ENCODE results near the gene POT1. TPM values are rescaled to one million over a fixed set of nuclear protein-coding genes. Genes with fewer than 3 reads are reported as not detected.

POT1 gene
- total and polyA plus RNA-seq, 10 donors, result 9.4 to 37.0 (median 25.4) TPM

DNA sequence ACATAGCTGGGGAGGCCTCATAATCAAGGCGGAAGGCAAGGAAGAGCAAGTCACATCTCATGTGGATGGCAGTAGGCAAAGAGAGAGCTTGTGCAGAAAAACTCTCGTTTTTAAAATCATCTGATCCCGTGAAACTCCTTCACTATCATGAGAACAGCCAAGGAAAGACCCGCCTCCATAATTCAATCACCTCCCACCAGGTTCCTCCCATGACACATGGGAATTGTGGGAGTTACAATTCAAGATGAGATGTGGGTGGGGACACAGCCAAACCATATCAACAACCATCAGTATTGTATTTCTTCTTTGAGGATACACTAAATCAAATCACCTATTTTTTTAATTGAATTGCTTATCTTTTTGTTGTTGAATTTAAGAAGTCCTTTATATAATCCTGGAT is 16.7 kb downstream of the POT1 start:
- TF ChIP-seq CTCF (IDR thresholded peaks at IDR 0.05 in 8 of 11, conservative IDR thresholded peaks at IDR 0.05 in 3 of 11), result no peak
- no peak for TF ChIP-seq POLR2AphosphoS5 (IDR thresholded peaks at IDR 0.05)
- TF ChIP-seq POLR2A (IDR thresholded peaks at IDR 0.05), result no peak
- H3K36me3 ChIP-seq, result peaks cover 0 to 34% (median 8%) of the 10 kb centered on the region in 6 donors
- H3K27me3 ChIP-seq (replicated peaks in 1 of 7), result no peaks in the 10 kb centered on the region
- H3K4me3 ChIP-seq, result no peak overlapping the region
- no peak overlapping the region for H3K27ac ChIP-seq
- H3K9me3 ChIP-seq, result no peaks in the 10 kb centered on the region
- WGBS, 5 donors, result 93 to 100% (median 96%) methylated on average over 4 of the region's 4 CpGs
- DNase-seq, result no peak
- intact Hi-C loops (cut with DNase I; ENCODE audit: low total_unique reads), result no loop called here
- peaks cover 0 to 4% (median 0%) of the 10 kb centered on the region in 6 donors for H3K4me1 ChIP-seq

- no peak for DNase-seq
- intact Hi-C loops (cut with DNase I; ENCODE audit: low total_unique reads), result no loop called here
- Histone ChIP-seq H3K27ac (no peak overlapping the region), H3K4me1 (no peaks in the 10 kb centered on the region), H3K36me3 (peaks cover 0 to 26% (median 5%) of the 10 kb centered on the region in 6 donors), H3K4me3 (no peak overlapping the region), H3K9me3 (peaks cover 0 to 3% (median 0%) of the 10 kb centered on the region in 8 donors), H3K27me3 (replicated peaks in 1 of 7) (no peaks in the 10 kb centered on the region)
- WGBS, 5 donors, result 0 to 95% (median 54%) methylated on average over 1 of the region's 1 CpG
- TF ChIP-seq CTCF (IDR thresholded peaks at IDR 0.05 in 8 of 11, conservative IDR thresholded peaks at IDR 0.05 in 3 of 11), result no peak
- TF ChIP-seq POLR2AphosphoS5 (IDR thresholded peaks at IDR 0.05), result no peak
- TF ChIP-seq POLR2A (IDR thresholded peaks at IDR 0.05), result no peak
Observed at GRCh38 chr7:124909808-124910207, 19.8 kb downstream of the POT1 start.

- intact Hi-C loops (cut with DNase I; ENCODE audit: low total_unique reads), result no loop called here
- TF ChIP-seq POLR2AphosphoS5 (IDR thresholded peaks at IDR 0.05), result no peak
- TF ChIP-seq CTCF (IDR thresholded peaks at IDR 0.05 in 8 of 11, conservative IDR thresholded peaks at IDR 0.05 in 3 of 11), result no peak
- Histone ChIP-seq H3K36me3 (peaks cover 0 to 12% (median 0%) of the 10 kb centered on the region in 6 donors), H3K27me3 (replicated peaks in 1 of 7) (no peaks in the 10 kb centered on the region), H3K4me1 (no peaks in the 10 kb centered on the region), H3K27ac (no peak overlapping the region), H3K9me3 (peaks cover 0 to 3% (median 0%) of the 10 kb centered on the region in 8 donors), H3K4me3 (no peak overlapping the region)
- no peak for DNase-seq
Observed at GRCh38 chr7:124908259-124908658, 21.4 kb downstream of the POT1 start.

GRCh38 chr7:124907490-124907889 is 22.1 kb downstream of the POT1 start:
- no peak overlapping the region for H3K4me3 ChIP-seq
- peaks cover 0 to 3% (median 0%) of the 10 kb centered on the region in 8 donors for H3K9me3 ChIP-seq
- TF ChIP-seq POLR2AphosphoS5 (IDR thresholded peaks at IDR 0.05) (no peak), POLR2A (IDR thresholded peaks at IDR 0.05) (no peak), CTCF (IDR thresholded peaks at IDR 0.05 in 8 of 11, conservative IDR thresholded peaks at IDR 0.05 in 3 of 11) (no peak)
- WGBS, 5 donors, result 79 to 86% (median 83%) methylated on average over 1 of the region's 1 CpG
- H3K36me3 ChIP-seq, result peaks cover 0 to 4% (median 0%) of the 10 kb centered on the region in 6 donors
- no peaks in the 10 kb centered on the region for H3K4me1 ChIP-seq
- DNase-seq, result no peak
- intact Hi-C loops (cut with DNase I; ENCODE audit: low total_unique reads), result no loop called here
- H3K27me3 ChIP-seq (replicated peaks in 1 of 7), result no peaks in the 10 kb centered on the region
- H3K27ac ChIP-seq, result no peak overlapping the region

Data from spleen (tissue), 11 donors.